ENCODE data around the gene LCN2. TPM values are rescaled to one million over a fixed set of nuclear protein-coding genes. Genes with fewer than 3 reads are reported as not detected.

Gene LCN2
- total RNA-seq, 2 donors from 2014 or later, result 0.38 TPM; not detected in 1

DNA sequence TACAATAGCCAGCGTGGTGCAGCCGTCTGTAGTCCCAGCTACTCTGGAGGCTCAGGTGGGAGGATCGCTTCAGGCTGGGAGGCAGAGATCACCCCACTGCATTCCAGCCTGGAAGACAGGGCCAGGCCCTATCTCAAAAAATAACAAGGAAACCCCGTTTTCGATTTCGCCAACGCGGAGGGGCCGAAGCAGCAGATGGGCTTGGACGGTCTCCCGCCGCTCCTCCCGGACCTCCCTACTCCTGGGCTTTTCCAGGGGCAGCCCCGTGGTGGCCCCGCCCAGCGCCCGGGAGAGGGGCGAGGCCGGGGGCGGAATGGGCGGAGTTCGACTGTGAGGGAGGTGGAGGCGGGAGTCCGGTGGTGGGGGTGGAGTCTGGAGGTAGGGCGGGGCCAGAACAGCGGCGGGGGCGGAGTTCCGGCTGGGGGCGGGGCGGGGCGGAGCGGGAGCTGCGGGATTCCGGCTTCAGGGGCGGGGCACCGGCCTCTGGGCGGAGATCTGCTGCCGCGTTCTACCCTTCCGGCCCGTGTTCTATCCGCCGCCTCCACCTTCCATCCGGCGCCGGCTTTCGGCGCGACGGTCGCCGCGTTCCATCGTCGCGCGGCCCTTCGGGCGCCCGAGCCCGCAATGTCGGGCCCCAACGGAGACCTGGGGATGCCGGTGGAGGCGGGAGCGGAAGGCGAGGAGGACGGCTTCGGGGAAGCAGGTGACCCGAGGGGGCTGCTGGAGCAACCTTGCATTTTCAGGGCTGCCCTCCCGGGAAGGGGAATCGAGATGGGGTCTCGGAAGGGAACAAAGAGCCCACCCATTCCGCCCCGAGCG, 10.7 kb downstream of the LCN2 start, which contains the start of gene BBLN:
Gene BBLN, plus strand, starts transcription at position 482 of the 819 bp plus-strand sequence. Its CDS starts 143 bp downstream, at position 625.
- DNase-seq (peak; percentile 95), ATAC-seq (peak; percentile 95 to 97)
- intact Hi-C loops (cut with DNase I), result no loop called here

DNA sequence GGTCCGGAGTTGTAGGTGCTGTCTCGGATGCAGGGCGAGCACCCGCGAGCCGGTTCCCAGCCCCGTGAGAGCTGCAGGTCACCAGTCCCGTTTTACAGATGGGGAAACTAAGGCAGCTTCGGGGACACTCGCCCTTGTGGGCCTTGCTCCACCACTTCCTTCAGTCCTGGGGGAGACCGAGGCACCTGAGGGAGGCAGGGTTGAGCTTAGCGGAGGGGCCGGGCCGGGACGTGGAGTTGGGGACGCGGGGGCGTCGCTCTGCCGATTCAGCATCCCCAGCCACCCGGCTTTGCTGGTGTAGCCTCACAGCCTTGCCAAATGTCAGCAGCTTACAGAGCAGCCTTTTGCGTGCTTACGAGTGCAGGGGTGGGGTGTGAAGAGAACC, 11.3 kb downstream of the LCN2 start:
- intact Hi-C loops (cut with DNase I), result no loop called here
- peak in 1 of 2 donors; percentile 4 for ATAC-seq
- DNase-seq, result peak; percentile 54

DNA sequence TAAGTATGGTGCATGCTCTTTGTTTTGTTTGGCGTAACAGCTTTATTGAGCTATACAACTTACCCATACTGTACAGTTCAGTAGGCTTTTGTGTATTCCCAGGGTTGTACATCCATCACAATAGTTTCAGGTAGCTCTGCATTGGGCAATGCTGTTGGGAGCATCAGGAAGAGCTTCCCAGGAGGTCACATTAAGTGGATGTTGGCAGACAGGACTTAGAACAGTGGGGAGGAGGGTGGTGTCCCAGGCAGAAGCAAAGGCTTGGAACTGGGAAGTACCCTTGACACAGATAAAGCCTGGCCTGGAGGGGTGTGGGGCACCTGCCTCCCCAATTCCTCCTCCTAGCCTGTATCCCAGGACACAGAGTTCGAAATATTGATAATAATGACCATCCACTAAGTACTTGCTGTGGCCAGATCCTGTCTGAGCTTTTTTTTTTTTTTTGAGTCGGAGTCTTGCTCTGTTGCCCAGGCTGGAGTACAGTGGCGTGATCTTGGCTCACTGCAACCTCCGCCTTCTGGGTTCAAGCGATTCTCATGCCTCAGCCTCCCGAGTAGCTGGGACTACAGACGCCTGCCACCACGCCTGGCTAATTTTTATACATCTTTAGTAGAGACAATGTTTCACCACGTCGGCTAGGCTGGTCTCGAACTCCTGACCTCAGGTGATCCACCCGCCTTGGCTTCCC, 12.1 kb downstream of the LCN2 start:
- DNase-seq (no peak), ATAC-seq (peak in 1 of 2 donors; percentile 2)
- intact Hi-C loops (cut with DNase I), result no loop called here

DNA sequence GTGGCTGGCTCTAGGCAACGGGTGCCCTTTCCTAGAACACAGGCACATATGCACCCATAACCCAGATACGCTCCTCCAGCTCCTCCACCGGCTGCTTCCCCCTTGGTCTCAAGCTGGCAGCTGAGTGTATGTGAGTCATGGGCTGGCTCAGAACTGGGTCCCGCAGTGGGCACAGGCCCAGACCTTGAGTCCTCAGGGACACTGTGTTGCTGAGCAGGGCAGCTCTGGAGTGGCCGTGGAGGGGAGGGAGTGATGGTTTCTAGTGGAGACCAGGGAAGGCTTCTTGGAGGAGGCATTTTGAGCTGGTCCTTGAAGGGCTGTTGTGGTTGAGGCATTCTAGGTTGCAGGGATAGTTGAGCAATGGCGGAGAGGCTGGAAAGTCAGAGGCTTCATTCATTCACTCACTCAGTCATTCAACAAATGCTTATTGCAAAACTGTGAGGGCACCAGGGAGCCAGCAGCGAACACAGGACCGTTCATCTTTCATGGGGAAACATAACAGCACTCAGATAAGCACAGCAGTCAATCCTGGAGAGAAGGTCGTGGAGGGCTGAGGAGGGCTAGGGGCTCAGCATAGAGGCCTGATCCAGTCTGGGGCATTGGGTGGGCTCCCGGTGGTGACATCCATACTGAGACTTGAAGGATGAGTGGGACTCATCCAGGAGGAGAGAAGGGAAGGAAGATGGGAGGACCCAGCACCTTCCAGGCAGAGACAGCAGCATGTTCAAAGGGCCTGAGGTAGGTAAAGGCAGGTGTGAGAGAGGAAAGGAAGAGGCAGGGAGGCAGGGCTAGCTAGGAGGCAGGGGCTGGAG, 13.2 kb downstream of the LCN2 start:
- ATAC-seq (peak in 1 of 2 donors; percentile 44), DNase-seq (peak; percentile 63)
- intact Hi-C loops (cut with DNase I), result no loop called here

DNA sequence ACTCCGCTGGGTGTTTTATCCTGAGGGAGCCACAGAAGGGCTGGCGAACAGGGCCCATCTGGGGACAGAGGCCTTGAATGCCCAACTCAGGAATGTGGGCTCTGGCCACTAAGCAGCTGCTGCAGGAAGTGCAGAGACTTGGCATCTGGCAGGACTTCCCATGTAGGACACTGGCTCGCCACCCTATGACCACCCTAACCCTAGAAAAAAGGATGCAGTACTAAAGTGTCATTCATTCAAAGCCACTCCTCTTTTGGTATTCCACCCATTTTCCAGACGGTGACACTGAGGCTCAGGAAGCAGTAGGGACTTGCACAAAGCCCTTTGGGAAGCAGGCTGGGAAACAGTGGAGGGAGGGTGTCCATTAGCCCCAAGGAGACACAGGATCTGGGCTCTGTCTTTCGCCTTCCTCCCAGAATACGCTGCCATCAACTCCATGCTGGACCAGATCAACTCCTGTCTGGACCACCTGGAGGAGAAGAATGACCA, 13.8 kb downstream of the LCN2 start:
- intact Hi-C loops (cut with DNase I), result no loop called here
- ATAC-seq, result no peak
- DNase-seq, result no peak

DNA sequence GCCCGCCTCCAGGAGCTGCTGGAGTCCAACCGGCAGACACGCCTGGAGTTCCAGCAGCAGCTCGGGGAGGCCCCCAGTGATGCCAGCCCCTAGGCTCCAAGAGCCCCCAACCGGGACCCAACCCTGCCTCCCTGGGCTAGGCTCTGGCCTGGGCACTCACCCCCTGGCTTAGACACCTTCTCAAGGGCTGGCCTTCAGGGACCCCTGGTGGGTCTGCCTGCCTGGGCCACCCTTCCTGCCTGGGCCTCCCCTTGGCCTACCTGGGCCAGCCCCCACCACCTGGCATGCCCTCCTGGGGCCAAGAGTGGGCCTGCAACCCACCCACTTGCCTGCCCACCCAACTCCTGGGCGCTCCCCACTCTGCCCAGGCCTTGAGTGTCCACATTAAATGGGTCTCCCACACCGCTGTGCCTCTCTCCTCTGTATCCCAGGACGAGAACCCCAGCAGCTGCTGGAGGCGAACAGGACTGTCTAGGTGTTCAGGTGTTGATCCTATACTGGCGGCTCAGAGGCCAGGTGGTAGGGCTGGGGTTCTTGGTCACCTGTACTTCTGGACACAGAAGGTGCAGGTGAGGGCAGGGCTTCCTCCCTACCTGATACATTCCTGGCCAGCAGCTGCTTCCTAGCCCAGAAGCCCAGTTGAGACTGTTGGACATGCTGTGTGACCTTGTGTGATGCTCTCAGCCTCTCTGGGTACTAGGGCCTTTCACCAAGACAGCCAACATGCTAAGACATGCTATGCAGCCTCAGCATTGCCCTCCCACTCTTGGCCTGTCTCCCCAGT, 14.5 kb downstream of the LCN2 start:
- ATAC-seq, result no peak
- intact Hi-C loops (cut with DNase I), result no loop called here
- no peak for DNase-seq

DNA sequence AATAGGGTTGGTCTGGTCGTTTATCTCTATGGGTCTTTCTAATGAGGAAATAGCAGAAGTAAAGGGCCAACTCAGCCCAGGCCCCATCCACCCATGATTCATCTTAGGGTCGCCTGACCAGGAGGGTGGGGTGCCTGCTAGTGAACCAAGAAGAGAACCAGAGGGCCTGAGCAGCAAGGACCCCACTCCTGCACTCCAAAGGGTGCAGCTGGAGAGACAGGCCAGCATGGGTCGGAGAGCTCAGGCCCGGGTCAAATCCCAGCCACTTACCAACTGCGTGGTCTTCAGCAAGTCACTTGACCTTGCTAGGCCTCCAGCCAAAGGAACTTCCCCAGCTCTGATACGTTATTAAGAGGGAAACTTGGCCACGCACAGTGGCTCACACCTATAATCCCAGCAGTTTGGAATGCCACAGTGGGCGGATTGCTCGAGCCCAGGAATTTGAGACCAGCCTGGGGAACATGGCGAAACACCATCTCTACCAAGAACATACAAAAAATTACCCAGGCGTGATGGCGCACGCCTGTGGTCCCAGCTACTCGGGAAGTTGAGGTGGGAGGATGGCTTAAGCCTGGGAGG, 15.1 kb downstream of the LCN2 start:
- intact Hi-C loops (cut with DNase I), result no loop called here

DNA sequence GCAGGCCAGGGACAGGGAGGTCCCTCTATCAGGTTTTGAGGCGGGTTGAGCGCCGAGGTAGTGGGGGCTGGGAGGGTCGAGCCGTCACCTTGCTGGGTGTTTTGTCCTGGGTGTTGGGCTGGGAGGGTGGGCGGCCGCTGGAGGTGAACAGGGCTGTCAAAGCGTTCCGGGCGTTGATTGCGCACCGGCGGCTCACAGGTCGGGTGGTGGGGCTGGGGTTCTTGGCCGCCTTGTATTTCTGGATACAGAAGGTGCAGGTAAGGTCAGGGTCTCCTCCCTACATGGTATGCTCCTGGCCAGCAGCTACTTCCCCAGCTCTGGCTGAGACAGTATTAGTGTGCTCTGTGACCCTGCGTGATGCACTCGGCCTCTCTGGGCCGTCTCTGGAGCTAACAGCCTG, 16.9 kb downstream of the LCN2 start:
- intact Hi-C loops (cut with DNase I), result no loop called here
- no peak for ATAC-seq
- no peak for DNase-seq

More for the DNA sequence above, 15.1 kb downstream of the LCN2 start:
- no peak for ATAC-seq
- no peak for DNase-seq

DNA sequence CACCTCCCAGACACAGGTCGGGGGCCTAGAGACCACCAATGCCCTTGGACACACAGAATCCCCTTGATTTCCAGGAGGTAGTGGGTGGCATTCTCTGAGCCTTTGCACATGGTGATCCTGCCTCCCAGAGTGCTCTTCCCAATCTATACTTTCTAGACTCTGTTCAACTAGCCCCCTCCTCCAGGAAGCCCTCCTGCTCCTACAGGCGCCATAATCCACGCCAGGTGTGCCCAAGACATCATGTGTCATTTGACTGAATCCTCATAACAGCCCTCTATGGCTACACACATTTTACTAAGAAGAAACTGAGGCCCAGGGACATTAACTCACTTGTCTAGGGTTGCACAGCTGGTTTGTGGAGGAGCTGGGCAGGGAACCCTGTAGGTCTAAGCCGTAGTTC, 18.0 kb downstream of the LCN2 start:
- ATAC-seq, result no peak
- no peak for DNase-seq
- intact Hi-C loops (cut with DNase I), result no loop called here

DNA sequence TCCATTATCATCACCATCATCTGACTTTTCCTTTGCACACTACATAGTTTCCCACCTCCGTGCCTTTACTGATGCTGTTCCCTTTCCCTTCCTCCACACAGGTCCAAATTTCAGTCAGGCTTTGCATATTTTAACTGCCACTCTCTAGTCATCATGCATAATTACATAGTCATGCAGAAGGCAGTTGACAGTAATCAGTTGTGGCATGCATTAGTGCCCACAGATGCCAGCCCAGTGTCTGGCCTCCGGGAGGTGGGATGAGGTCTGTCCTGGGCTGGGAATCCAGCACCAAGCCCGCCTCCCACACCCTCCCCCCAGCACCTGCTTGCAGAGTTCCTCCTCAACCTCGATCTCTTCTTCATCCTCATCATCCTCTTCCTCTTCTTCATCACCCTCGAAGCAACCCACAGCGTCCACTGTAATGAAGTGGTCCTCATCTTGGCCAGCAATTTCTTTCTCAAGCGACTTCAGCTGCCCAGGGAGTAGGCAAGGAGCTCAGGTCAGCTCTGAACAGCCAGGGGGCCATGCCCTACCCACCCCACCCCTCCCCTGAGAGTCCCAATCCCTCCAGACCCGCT, 19.6 kb downstream of the LCN2 start:
- intact Hi-C loops (cut with DNase I), result no loop called here
- DNase-seq, result no peak
- no peak for ATAC-seq

DNA sequence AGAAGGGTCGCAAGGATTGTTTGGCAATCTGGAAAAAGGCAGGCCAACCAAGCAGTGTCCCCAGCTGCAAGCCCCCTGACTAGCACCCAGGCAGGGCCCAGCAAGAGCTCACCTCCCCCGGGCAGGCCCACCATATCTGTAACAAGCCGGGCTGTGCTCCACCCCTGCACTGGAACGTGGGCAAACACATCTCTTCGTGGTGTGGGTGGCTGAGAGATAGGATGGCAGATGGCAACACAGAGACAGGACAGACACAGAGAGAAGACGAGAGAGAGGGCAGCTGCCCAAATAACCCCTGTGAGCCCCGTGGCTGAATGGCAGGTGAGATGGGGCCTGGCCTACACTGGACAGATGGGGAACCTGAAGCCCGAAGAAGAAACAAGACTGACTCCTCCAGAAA, 20.2 kb downstream of the LCN2 start:
- ATAC-seq, result no peak
- intact Hi-C loops (cut with DNase I), result no loop called here
- DNase-seq, result no peak

DNA sequence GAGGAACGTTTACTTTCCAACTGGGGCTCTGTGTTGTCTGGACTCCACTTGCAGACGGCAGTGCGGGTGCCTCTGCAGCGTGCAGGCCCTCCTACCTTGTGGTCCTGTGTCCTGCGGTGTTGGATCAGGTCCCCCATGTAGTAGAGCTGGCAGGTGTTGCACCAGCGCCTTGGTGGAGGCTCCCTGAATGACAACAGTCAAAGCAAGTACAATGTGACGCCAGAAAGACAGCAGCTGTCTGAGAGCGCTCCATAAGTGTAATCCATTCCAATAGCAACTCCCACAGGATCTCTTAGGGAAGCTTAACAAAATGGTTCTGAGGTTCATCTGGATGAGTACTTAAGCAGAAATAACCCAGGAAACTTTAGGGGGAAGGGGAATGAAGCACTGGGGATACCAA, 20.7 kb downstream of the LCN2 start:
- ATAC-seq, result no peak
- intact Hi-C loops (cut with DNase I), result no loop called here
- DNase-seq, result no peak

DNA sequence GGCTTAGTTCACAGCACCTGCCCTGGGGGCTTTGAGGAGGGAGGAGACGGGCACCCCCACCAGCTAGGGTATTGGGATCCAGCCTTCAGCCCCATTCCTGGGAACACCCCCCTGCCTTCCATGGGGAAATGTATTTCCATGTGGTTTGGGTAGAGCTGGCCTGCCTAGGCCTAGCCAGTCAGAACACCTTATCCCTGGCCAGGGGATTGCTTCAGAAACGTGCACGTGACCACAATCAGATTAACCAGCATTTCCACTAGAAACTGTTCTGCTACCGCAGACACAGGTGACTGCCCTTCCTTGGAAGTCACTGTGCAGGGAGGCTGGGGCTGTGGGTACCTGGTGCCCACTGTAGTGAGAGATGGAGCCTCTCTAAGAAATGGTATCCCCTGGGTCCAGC, 24.8 kb downstream of the LCN2 start:
- DNase-seq, result no peak
- ATAC-seq, result no peak
- intact Hi-C loops (cut with DNase I), result no loop called here

DNA sequence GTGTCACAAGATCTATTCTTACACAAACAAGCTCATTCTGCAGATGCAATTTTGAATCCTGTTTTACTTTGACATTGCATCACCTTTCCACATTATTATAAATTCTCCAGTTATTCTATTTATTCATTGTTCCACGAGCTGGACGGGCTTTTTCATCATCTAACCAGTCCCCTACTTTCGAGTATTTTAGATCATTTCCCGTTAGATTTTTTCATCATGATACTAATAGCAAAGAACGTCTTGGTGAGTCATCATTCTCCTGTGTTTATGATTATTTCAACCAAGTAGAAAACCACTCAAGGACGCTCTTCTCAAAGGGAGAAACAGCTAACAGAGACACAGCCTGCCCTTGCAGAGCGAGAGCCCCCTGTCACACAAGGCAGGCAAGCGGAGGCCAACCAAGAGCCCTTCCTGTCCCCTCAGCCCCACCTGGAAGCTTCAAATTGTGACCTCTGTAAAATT, 25.9 kb downstream of the LCN2 start:
- DNase-seq (no peak), ATAC-seq (no peak)
- intact Hi-C loops (cut with DNase I), result no loop called here

DNA sequence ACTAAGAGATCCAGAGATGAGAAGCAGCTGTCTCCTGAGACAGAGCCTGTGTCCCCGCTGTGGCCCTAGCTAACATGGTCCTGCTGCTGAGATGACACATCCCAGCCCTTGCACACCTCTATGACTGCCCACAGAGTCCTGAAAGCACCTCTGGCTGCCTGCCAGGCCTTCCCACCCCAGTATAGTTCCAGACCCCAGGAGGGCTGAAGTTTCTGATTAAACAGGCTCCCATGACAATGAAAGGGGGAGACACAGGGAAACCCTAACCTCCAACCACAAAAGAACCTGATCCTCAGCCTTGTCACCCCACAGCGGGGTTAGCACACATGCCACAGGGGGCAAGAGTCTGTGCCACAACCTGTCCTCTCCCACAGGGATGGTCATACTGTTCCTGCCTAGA, 26.5 kb downstream of the LCN2 start:
- intact Hi-C loops (cut with DNase I), result no loop called here
- ATAC-seq (no peak), DNase-seq (no peak)

DNA sequence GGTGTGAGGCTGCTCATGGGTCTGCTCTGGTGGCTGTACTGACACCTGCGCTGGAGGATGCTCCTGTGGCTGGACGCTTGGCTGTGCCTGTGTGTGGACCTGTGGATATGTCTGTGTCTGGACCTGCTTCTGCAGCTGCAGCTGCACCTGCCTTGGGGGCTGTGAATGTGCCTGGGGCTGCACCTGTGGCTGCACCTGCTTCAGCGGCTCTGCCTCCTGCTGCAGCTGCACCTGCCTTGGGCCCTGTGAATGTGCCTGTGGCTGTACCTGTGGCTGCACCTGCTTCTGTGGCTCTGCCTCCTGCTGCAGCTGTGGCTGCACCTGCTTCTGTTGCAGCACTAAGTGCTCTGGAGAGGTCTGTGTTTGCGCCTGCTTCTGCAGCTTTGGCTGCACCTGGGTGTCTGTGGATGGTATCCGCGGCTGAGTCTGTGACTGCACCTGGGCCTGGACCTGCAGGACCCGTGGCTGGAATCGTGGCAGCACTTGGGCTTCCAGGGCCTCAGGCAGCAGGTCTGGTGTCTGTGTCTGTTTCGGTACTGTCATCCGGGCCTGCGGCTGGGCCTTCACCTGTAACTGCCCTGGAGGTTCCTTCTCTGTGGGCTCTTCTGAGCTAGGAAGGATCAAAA, 29.7 kb downstream of the LCN2 start:
- DNase-seq, result no peak
- ATAC-seq, result no peak
- intact Hi-C loops (cut with DNase I), result no loop called here

DNA sequence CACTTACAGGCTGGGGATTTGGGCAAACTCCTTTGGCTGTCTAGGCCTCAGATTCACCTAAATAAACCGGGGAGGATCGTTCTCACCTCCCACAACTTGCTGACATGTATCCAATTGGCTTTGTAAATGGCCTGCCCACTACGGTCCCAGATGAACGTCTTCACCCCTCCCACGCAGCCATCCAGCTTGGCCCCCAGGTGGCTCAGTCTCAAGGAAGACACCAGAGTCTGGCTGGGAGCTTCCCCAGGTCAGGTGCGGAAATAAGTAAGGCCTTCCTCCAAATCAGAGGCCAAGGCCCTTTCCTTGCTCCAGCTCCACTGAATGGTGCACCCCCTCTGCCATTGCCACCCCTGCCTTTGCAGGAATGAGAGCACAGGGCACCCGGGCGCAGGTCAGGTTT, 30.7 kb downstream of the LCN2 start:
- intact Hi-C loops (cut with DNase I), result no loop called here
- DNase-seq (no peak), ATAC-seq (no peak)

DNA sequence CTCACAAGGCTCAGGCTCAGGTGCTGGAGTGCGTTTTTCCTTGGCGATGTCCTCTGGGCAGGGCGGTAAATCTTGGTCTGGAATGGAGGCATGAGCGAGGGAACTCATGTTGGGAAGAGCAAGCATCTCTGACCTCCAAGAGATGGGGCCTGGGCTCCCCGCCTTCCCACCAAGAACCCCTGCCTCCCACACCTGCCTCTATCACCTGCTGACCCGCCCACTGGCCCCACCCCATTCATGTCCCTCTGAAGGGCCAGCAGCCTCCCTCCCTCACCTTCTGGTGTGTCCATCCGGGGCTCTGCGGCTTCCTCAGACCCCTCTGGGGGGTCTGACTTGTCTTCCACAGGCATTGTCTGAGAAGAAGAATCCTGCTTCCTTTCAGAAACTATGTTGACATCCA, 31.2 kb downstream of the LCN2 start:
- ATAC-seq, result no peak
- no peak for DNase-seq
- intact Hi-C loops (cut with DNase I), result no loop called here

All from left cardiac atrium (tissue), 4 donors.